GM15510 (cell line): Measurements from ENCODE around the gene C2orf92.
A peak's percentile ranks its signal among the peaks of the same experiment; 100 is the strongest.

Experiments used
- POLR2A ChIP-seq: IDR thresholded peaks from 3 replicates; pipeline ENCODE4 v1.6.1; 2011; ENCODE audit warnings: borderline replicate concordance; ENCODE audit not compliant: insufficient read length; ENCODE audit errors: extremely low read depth

The C2orf92 gene

GRCh38 chr2:97708048-97708380 is 38.5 kb downstream of the C2orf92 start:
- TF ChIP-seq POLR2A, result no peak

DNA sequence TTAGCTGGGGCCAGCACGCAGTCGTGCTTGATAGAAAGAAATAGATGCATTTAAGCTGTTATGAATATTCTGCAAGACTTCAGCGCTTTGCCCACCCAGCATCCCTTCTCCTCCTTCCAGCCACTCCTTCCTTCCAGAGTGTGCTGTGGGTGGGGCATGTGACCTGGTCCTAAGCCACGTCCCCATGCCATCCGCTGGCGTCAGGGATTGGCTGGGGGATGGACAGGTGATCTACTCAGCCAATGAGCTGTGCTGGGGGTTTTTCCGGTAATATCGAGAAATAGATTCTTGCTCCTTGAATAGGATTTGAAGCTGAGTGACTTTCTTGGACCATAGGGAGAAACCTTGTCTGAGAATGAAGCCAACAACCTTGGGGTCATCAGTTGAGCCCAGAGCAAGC is 39.1 kb downstream of the C2orf92 start:
- no peak for TF ChIP-seq POLR2A

DNA sequence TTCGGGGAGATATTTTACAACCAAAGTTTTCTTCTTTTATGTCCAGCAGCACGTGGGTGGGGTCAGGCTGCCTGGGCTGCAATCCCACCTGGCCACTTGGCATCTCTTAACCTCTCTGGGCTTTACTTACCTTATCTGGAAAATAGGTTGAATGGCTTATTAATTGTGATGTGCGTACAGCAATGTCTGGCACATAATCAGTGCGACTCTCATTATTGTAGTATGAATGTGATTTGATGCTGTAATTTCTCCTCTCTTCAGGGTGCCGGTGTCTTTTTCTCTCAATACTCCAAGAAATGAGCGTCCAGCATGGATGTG is 41.8 kb downstream of the C2orf92 start:
- TF ChIP-seq POLR2A, result no peak

- TF ChIP-seq POLR2A, result no peak
Observed at GRCh38 chr2:97712693-97713295, 43.3 kb downstream of the C2orf92 start.

- no peak for TF ChIP-seq POLR2A
Observed at GRCh38 chr2:97713296-97714083, 44.0 kb downstream of the C2orf92 start, which contains the start of gene ZAP70. TSS of gene ZAP70 (plus strand) at chr2:97713576. CDS start at chr2:97724037, 10,461 bp downstream.

GRCh38 chr2:97714084-97714949 is 44.8 kb downstream of the C2orf92 start:
- TF ChIP-seq POLR2A, result no peak

GRCh38 chr2:97714950-97715652 is 45.6 kb downstream of the C2orf92 start:
- no peak for TF ChIP-seq POLR2A

GRCh38 chr2:97715951-97716694 is 46.6 kb downstream of the C2orf92 start:
- TF ChIP-seq POLR2A, result no peak

- TF ChIP-seq POLR2A, result no peak
Observed at GRCh38 chr2:97716695-97717612, 47.4 kb downstream of the C2orf92 start.

DNA sequence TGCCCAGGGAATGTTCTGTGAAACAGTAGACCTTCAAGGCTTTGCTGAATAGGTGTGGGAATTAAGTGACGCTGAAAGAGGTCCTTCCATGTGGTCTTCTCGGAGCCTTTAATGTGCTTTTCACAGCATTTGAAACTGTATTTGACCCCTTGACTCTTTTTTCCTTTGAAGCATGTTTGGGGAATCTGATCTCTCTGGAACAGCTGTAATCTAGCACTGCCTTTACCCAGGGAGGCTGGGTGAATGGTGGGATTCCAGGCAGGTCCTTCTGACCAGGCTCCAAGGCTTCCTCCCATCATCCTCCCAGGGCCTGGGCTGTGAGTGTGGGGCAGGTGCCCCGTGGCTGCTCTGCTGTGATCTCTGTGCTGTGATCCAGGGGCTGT is 48.1 kb downstream of the C2orf92 start:
- TF ChIP-seq POLR2A, result no peak

DNA sequence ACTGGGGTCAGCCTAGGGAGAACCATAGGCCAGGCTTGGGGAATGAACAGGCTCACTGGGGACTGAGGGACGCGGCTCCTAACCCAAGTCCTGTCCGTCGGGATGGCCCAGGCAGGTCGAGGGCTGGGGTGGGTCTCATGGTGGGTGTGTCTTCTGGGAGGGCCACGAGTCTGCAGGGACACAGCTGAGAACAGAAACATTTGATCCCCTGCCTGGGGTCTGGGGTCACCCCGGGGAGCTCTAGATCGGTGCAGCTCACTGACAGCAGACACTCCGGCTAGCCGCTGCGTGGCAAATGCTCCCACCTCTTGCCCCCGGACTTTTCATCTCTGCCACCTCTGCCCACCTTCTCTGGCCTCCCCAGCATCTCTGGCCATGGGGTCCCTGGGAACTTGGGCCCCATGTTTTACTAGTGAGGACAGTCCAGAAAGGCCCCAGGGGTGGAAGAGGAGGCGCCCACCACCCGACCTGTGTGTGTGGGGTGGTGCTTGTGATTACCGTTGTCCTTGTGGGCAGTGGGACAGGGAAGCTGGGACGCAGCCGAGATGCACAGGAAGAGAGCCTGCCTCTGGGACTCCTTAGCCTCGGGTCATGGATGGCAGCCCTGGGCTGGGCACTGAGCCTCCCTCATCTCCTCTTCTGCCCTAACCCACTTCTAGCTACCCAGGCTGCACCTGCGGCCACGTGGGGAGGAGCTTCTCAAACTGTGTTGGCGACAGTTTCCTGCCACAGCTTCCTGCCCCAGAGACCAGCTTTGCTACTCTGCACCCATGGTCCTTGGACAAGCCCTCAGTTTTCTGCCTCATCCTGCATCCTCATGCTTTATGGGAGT is 48.8 kb downstream of the C2orf92 start:
- peak; percentile 38 for TF ChIP-seq POLR2A

DNA sequence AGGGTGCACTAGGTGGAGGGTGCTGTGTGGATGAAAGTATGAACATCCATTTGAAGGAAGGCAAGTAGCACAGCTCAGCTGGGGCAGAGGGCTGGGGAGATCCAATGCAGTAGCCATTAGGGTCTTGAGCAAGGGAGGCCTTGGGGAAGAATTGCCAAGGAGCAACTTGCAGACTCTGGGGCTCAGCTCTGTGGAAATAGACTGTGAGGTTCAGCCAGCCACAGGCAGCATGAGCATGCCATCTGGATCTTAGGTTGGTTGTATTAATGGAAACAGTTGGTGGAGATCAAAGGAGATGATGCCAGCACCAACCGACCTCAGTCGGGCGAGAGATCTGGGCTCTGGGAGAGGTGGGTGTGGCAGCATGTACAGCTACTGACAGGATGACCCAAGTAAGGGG is 49.4 kb downstream of the C2orf92 start:
- no peak for TF ChIP-seq POLR2A

DNA sequence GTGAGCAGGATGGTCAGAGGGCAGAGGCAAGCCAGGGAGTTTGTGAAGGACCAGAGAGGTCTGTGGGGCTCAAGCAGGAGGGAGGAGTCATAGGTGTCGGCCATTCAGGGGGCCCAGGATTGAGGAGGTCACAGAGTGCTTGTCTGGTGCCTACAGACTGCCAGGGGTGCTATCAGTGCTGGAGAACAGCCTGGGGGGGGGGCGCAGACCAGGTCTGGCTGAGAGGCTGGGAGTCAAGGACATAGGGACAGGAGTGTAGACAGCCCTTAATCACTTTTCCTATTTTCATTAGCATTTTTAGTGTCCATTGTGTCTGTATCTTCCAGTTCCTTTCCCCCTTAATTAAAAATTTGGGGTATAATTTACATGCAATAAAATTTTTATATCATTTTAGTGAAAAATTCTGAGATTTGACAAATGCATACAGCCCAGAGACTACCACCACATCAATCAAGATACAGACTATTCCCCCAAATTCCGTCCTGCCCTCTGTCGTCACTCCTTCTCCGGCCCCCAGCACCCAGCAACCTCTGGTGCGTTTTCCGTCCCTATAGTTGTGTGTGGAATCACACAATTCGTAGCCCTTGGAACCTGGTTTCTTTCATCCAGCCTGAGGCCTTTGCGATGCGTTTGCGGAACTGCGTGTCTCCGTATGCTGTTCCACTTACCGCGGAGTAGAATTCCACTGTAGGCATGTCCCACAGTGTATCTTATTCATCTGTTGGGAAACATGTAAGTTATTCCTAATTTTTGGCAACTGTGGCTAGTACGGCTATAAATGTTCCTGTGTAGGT is 50.0 kb downstream of the C2orf92 start:
- no peak for TF ChIP-seq POLR2A
